ENCODE data around the gene SSH2. TPM values are rescaled to one million over a fixed set of nuclear protein-coding genes. Genes with fewer than 3 reads are reported as not detected.

SSH2 gene
- total RNA-seq, 1 donor from 2014 or later, result 23.0 TPM

- H3K36me3 ChIP-seq (ENCODE audit: control insufficient read depth in 3 of 3, insufficient read depth in 3 of 3, low read length in 3 of 3), result no peaks in the 10 kb centered on the region
- no peak overlapping the region for H3K9ac ChIP-seq (ENCODE audit: low read depth in 1 of 3, low read length in 3 of 3)
- peaks cover 0 to 5% (median 0%) of the 10 kb centered on the region in 3 donors for H3K4me1 ChIP-seq (ENCODE audit: control insufficient read depth in 3 of 3, insufficient read depth in 3 of 3, low read length in 3 of 3)
These were observed 90.4 kb downstream of the SSH2 start for GRCh38 chr17:29839656-29840055.

GRCh38 chr17:29838961-29839360 lies 91.1 kb downstream of the SSH2 start:
- H3K36me3 ChIP-seq (ENCODE audit: control insufficient read depth in 3 of 3, insufficient read depth in 3 of 3, low read length in 3 of 3), result no peaks in the 10 kb centered on the region
- peaks cover 0 to 5% (median 0%) of the 10 kb centered on the region in 3 donors for H3K4me1 ChIP-seq (ENCODE audit: control insufficient read depth in 3 of 3, insufficient read depth in 3 of 3, low read length in 3 of 3)
- H3K27me3 ChIP-seq (ENCODE audit: control insufficient read depth in 3 of 3, insufficient read depth in 3 of 3, low read length in 3 of 3), result no peaks in the 10 kb centered on the region
- no peak overlapping the region for H3K4me3 ChIP-seq (ENCODE audit: low read length in 3 of 3)
- no peak overlapping the region for H3K27ac ChIP-seq (ENCODE audit: low read depth, low read length)
- no peaks in the 10 kb centered on the region for H3K9me3 ChIP-seq (ENCODE audit: control insufficient read depth in 3 of 3, low read length in 3 of 3)
- no peak overlapping the region for H3K9ac ChIP-seq (ENCODE audit: low read depth in 1 of 3, low read length in 3 of 3)

More at GRCh38 chr17:29839656-29840055, 90.4 kb downstream of the SSH2 start:
- Histone ChIP-seq H3K9me3 (ENCODE audit: control insufficient read depth in 3 of 3, low read length in 3 of 3) (no peaks in the 10 kb centered on the region), H3K27ac (ENCODE audit: low read depth, low read length) (no peak overlapping the region), H3K4me3 (ENCODE audit: low read length in 3 of 3) (no peak overlapping the region), H3K27me3 (ENCODE audit: control insufficient read depth in 3 of 3, insufficient read depth in 3 of 3, low read length in 3 of 3) (no peaks in the 10 kb centered on the region)

- no peak overlapping the region for H3K27ac ChIP-seq (ENCODE audit: low read depth, low read length)
- H3K9me3 ChIP-seq (ENCODE audit: control insufficient read depth in 3 of 3, low read length in 3 of 3), result no peaks in the 10 kb centered on the region
- no peak overlapping the region for H3K9ac ChIP-seq (ENCODE audit: low read depth in 1 of 3, low read length in 3 of 3)
These were observed 92.5 kb downstream of the SSH2 start for GRCh38 chr17:29837531-29837930.

GRCh38 chr17:29836643-29837042 lies 93.4 kb downstream of the SSH2 start:
- H3K4me3 ChIP-seq (ENCODE audit: low read length in 3 of 3), result no peak overlapping the region
- no peaks in the 10 kb centered on the region for H3K36me3 ChIP-seq (ENCODE audit: control insufficient read depth in 3 of 3, insufficient read depth in 3 of 3, low read length in 3 of 3)
- H3K27ac ChIP-seq (ENCODE audit: low read depth, low read length), result no peak overlapping the region
- no peaks in the 10 kb centered on the region for H3K27me3 ChIP-seq (ENCODE audit: control insufficient read depth in 3 of 3, insufficient read depth in 3 of 3, low read length in 3 of 3)
- H3K9ac ChIP-seq (ENCODE audit: low read depth in 1 of 3, low read length in 3 of 3), result no peak overlapping the region
- H3K9me3 ChIP-seq (ENCODE audit: control insufficient read depth in 3 of 3, low read length in 3 of 3), result no peaks in the 10 kb centered on the region
- H3K4me1 ChIP-seq (ENCODE audit: control insufficient read depth in 3 of 3, insufficient read depth in 3 of 3, low read length in 3 of 3), result peaks cover 0 to 5% (median 0%) of the 10 kb centered on the region in 3 donors

More at GRCh38 chr17:29837531-29837930, 92.5 kb downstream of the SSH2 start:
- no peak overlapping the region for H3K4me3 ChIP-seq (ENCODE audit: low read length in 3 of 3)
- H3K27me3 ChIP-seq (ENCODE audit: control insufficient read depth in 3 of 3, insufficient read depth in 3 of 3, low read length in 3 of 3), result no peaks in the 10 kb centered on the region
- peaks cover 0 to 5% (median 0%) of the 10 kb centered on the region in 3 donors for H3K4me1 ChIP-seq (ENCODE audit: control insufficient read depth in 3 of 3, insufficient read depth in 3 of 3, low read length in 3 of 3)
- H3K36me3 ChIP-seq (ENCODE audit: control insufficient read depth in 3 of 3, insufficient read depth in 3 of 3, low read length in 3 of 3), result no peaks in the 10 kb centered on the region

GRCh38 chr17:29835435-29836351 lies 94.3 kb downstream of the SSH2 start:
- Histone ChIP-seq H3K27me3 (ENCODE audit: control insufficient read depth in 3 of 3, insufficient read depth in 3 of 3, low read length in 3 of 3) (no peaks in the 10 kb centered on the region), H3K27ac (ENCODE audit: low read depth, low read length) (no peak overlapping the region), H3K4me1 (ENCODE audit: control insufficient read depth in 3 of 3, insufficient read depth in 3 of 3, low read length in 3 of 3) (peaks cover 0 to 5% (median 0%) of the 10 kb centered on the region in 3 donors), H3K36me3 (ENCODE audit: control insufficient read depth in 3 of 3, insufficient read depth in 3 of 3, low read length in 3 of 3) (no peaks in the 10 kb centered on the region), H3K9ac (ENCODE audit: low read depth in 1 of 3, low read length in 3 of 3) (no peak overlapping the region), H3K4me3 (ENCODE audit: low read length in 3 of 3) (no peak overlapping the region), H3K9me3 (ENCODE audit: control insufficient read depth in 3 of 3, low read length in 3 of 3) (no peaks in the 10 kb centered on the region)

GRCh38 chr17:29833801-29834200 lies 96.2 kb downstream of the SSH2 start:
- Histone ChIP-seq H3K9me3 (ENCODE audit: control insufficient read depth in 3 of 3, low read length in 3 of 3) (no peaks in the 10 kb centered on the region), H3K9ac (ENCODE audit: low read depth in 1 of 3, low read length in 3 of 3) (no peak overlapping the region), H3K27ac (ENCODE audit: low read depth, low read length) (no peak overlapping the region), H3K27me3 (ENCODE audit: control insufficient read depth in 3 of 3, insufficient read depth in 3 of 3, low read length in 3 of 3) (no peaks in the 10 kb centered on the region), H3K36me3 (ENCODE audit: control insufficient read depth in 3 of 3, insufficient read depth in 3 of 3, low read length in 3 of 3) (no peaks in the 10 kb centered on the region), H3K4me3 (ENCODE audit: low read length in 3 of 3) (no peak overlapping the region), H3K4me1 (ENCODE audit: control insufficient read depth in 3 of 3, insufficient read depth in 3 of 3, low read length in 3 of 3) (no peaks in the 10 kb centered on the region)

- H3K9me3 ChIP-seq (ENCODE audit: control insufficient read depth in 3 of 3, low read length in 3 of 3), result no peaks in the 10 kb centered on the region
- H3K27ac ChIP-seq (ENCODE audit: low read depth, low read length), result no peak overlapping the region
- H3K36me3 ChIP-seq (ENCODE audit: control insufficient read depth in 3 of 3, insufficient read depth in 3 of 3, low read length in 3 of 3), result no peaks in the 10 kb centered on the region
- H3K4me3 ChIP-seq (ENCODE audit: low read length in 3 of 3), result no peak overlapping the region
- H3K4me1 ChIP-seq (ENCODE audit: control insufficient read depth in 3 of 3, insufficient read depth in 3 of 3, low read length in 3 of 3), result peaks cover 0 to 5% (median 4%) of the 10 kb centered on the region in 3 donors
- H3K9ac ChIP-seq (ENCODE audit: low read depth in 1 of 3, low read length in 3 of 3), result peak overlapping the region in 1 of 3 donors; percentile 4
- no peaks in the 10 kb centered on the region for H3K27me3 ChIP-seq (ENCODE audit: control insufficient read depth in 3 of 3, insufficient read depth in 3 of 3, low read length in 3 of 3)
These were observed 101.2 kb downstream of the SSH2 start for GRCh38 chr17:29828676-29829284.

- H3K27me3 ChIP-seq (ENCODE audit: control insufficient read depth in 3 of 3, insufficient read depth in 3 of 3, low read length in 3 of 3), result no peaks in the 10 kb centered on the region
- no peak overlapping the region for H3K4me3 ChIP-seq (ENCODE audit: low read length in 3 of 3)
- no peaks in the 10 kb centered on the region for H3K36me3 ChIP-seq (ENCODE audit: control insufficient read depth in 3 of 3, insufficient read depth in 3 of 3, low read length in 3 of 3)
- no peaks in the 10 kb centered on the region for H3K9me3 ChIP-seq (ENCODE audit: control insufficient read depth in 3 of 3, low read length in 3 of 3)
- no peak overlapping the region for H3K9ac ChIP-seq (ENCODE audit: low read depth in 1 of 3, low read length in 3 of 3)
- H3K4me1 ChIP-seq (ENCODE audit: control insufficient read depth in 3 of 3, insufficient read depth in 3 of 3, low read length in 3 of 3), result peaks cover 0 to 5% (median 4%) of the 10 kb centered on the region in 3 donors
- no peak overlapping the region for H3K27ac ChIP-seq (ENCODE audit: low read depth, low read length)
These were observed 102.8 kb downstream of the SSH2 start for GRCh38 chr17:29827179-29827578.

- Histone ChIP-seq H3K4me1 (ENCODE audit: control insufficient read depth in 3 of 3, insufficient read depth in 3 of 3, low read length in 3 of 3) (peaks cover 0 to 5% (median 4%) of the 10 kb centered on the region in 3 donors), H3K4me3 (ENCODE audit: low read length in 3 of 3) (no peak overlapping the region), H3K9me3 (ENCODE audit: control insufficient read depth in 3 of 3, low read length in 3 of 3) (no peaks in the 10 kb centered on the region), H3K36me3 (ENCODE audit: control insufficient read depth in 3 of 3, insufficient read depth in 3 of 3, low read length in 3 of 3) (no peaks in the 10 kb centered on the region), H3K27ac (ENCODE audit: low read depth, low read length) (no peak overlapping the region), H3K9ac (ENCODE audit: low read depth in 1 of 3, low read length in 3 of 3) (no peak overlapping the region), H3K27me3 (ENCODE audit: control insufficient read depth in 3 of 3, insufficient read depth in 3 of 3, low read length in 3 of 3) (no peaks in the 10 kb centered on the region)
These were observed 103.8 kb downstream of the SSH2 start for GRCh38 chr17:29826114-29826692.

GRCh38 chr17:29825604-29826003 lies 104.4 kb downstream of the SSH2 start:
- Histone ChIP-seq H3K27me3 (ENCODE audit: control insufficient read depth in 3 of 3, insufficient read depth in 3 of 3, low read length in 3 of 3) (no peaks in the 10 kb centered on the region), H3K9ac (ENCODE audit: low read depth in 1 of 3, low read length in 3 of 3) (no peak overlapping the region), H3K27ac (ENCODE audit: low read depth, low read length) (no peak overlapping the region), H3K4me1 (ENCODE audit: control insufficient read depth in 3 of 3, insufficient read depth in 3 of 3, low read length in 3 of 3) (peaks cover 0 to 5% (median 4%) of the 10 kb centered on the region in 3 donors), H3K36me3 (ENCODE audit: control insufficient read depth in 3 of 3, insufficient read depth in 3 of 3, low read length in 3 of 3) (no peaks in the 10 kb centered on the region), H3K4me3 (ENCODE audit: low read length in 3 of 3) (no peak overlapping the region), H3K9me3 (ENCODE audit: control insufficient read depth in 3 of 3, low read length in 3 of 3) (no peaks in the 10 kb centered on the region)

All from skeletal muscle tissue (tissue), 4 donors.